ENCODE results near the gene C2orf80.

DNA sequence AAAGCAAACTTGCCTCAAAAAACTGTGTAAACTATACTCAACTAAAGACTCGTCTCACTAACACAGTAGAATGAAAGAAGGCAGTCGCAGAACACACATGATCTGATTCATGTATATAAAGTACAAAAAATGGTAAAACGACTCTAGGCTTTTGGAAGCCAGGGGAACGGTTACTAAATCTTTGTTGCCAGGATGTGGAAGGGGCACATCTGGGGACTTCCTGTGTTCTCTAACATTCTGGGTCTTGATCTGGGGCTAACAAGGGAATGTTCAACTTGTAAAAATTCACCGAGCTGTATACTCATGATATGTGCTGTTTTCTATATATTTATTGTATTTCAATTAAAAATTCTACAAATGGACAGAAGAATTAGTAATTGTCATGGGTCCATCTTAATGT lies 14.3 kb upstream of the C2orf80 start:
- TF ChIP-seq CTCF (IDR thresholded peaks at IDR 0.05) (no peak), EZH2 (IDR thresholded peaks at IDR 0.05) (no peak)
